Measurements from ENCODE around the gene PLLP.

Gene PLLP

GRCh38 chr16:57283959-57284208 lies 588 bp downstream of the PLLP start:
- Histone ChIP-seq H3K27ac (no peak overlapping the region), H3K27me3 (ENCODE audit: insufficient read depth, low read depth) (peaks cover 6% of the 10 kb centered on the region; the same call in 1 of the 2 replicates), H3K4me1 (ENCODE audit: low read depth, poor library complexity, severe bottlenecking) (no peaks in the 10 kb centered on the region), H3K9ac (no peak overlapping the region), H2AFZ (ENCODE audit: low read depth) (no peak overlapping the region), H3K36me3 (ENCODE audit: insufficient read depth) (no peaks in the 10 kb centered on the region), H3K79me2 (ENCODE audit: insufficient read depth, low read depth) (no peaks in the 10 kb centered on the region), H3K4me2 (no peak overlapping the region; the same call in 1 of the 2 replicates), H3K4me3 (IDR thresholded peaks at IDR 0.05; ENCODE audit: insufficient read depth, low read depth, low read length) (no peak overlapping the region), H4K20me1 (ENCODE audit: insufficient read depth) (no peaks in the 10 kb centered on the region)
- no peak for TF ChIP-seq CTCF (conservative IDR thresholded peaks at IDR 0.05; ENCODE audit: low read depth, low read length)

- Histone ChIP-seq H3K4me2 (no peak overlapping the region), H3K27me3 (ENCODE audit: insufficient read depth, low read depth) (peaks cover 6% of the 10 kb centered on the region; the same call in 1 of the 2 replicates), H3K4me3 (IDR thresholded peaks at IDR 0.05; ENCODE audit: insufficient read depth, low read depth, low read length) (no peak overlapping the region), H2AFZ (ENCODE audit: low read depth) (no peak overlapping the region), H4K20me1 (ENCODE audit: insufficient read depth) (no peaks in the 10 kb centered on the region), H3K27ac (no peak overlapping the region), H3K36me3 (ENCODE audit: insufficient read depth) (no peaks in the 10 kb centered on the region), H3K4me1 (ENCODE audit: low read depth, poor library complexity, severe bottlenecking) (peaks cover 2% of the 10 kb centered on the region), H3K79me2 (ENCODE audit: insufficient read depth, low read depth) (no peaks in the 10 kb centered on the region), H3K9ac (no peak overlapping the region)
- no peak for TF ChIP-seq CTCF (conservative IDR thresholded peaks at IDR 0.05; ENCODE audit: low read depth, low read length)
Observed at GRCh38 chr16:57283214-57283958, 1.1 kb downstream of the PLLP start.

GRCh38 chr16:57282510-57283213 lies 1.8 kb downstream of the PLLP start:
- peaks cover 6% of the 10 kb centered on the region; the same call in 1 of the 2 replicates for H3K27me3 ChIP-seq (ENCODE audit: insufficient read depth, low read depth)
- no peaks in the 10 kb centered on the region for H4K20me1 ChIP-seq (ENCODE audit: insufficient read depth)
- no peak overlapping the region for H3K9ac ChIP-seq
- no peak overlapping the region for H3K4me2 ChIP-seq
- no peak overlapping the region for H2AFZ ChIP-seq (ENCODE audit: low read depth)
- H3K36me3 ChIP-seq (ENCODE audit: insufficient read depth): no peaks in the 10 kb centered on the region
- TF ChIP-seq CTCF (conservative IDR thresholded peaks at IDR 0.05; ENCODE audit: low read depth, low read length): no peak
- no peak overlapping the region for H3K27ac ChIP-seq
- peaks cover 9% of the 10 kb centered on the region for H3K4me1 ChIP-seq (ENCODE audit: low read depth, poor library complexity, severe bottlenecking)
- no peak overlapping the region for H3K4me3 ChIP-seq (IDR thresholded peaks at IDR 0.05; ENCODE audit: insufficient read depth, low read depth, low read length)
- H3K79me2 ChIP-seq (ENCODE audit: insufficient read depth, low read depth): no peaks in the 10 kb centered on the region

- Histone ChIP-seq H2AFZ (ENCODE audit: low read depth) (no peak overlapping the region), H3K4me3 (IDR thresholded peaks at IDR 0.05; ENCODE audit: insufficient read depth, low read depth, low read length) (no peak overlapping the region), H3K79me2 (ENCODE audit: insufficient read depth, low read depth) (no peaks in the 10 kb centered on the region), H4K20me1 (ENCODE audit: insufficient read depth) (no peaks in the 10 kb centered on the region), H3K9ac (no peak overlapping the region), H3K4me1 (ENCODE audit: low read depth, poor library complexity, severe bottlenecking) (peaks cover 18% of the 10 kb centered on the region), H3K4me2 (no peak overlapping the region), H3K27ac (no peak overlapping the region), H3K27me3 (ENCODE audit: insufficient read depth, low read depth) (peaks cover 6% of the 10 kb centered on the region; the same call in 1 of the 2 replicates), H3K36me3 (ENCODE audit: insufficient read depth) (no peaks in the 10 kb centered on the region)
- TF ChIP-seq CTCF (conservative IDR thresholded peaks at IDR 0.05; ENCODE audit: low read depth, low read length): no peak
Observed at GRCh38 chr16:57281791-57282190, 2.7 kb downstream of the PLLP start.

Measured in KMS-11 (cell line).